Stimulated activated CD4-positive, alpha-beta T cell treated with anti-CD3 and anti-CD28 coated beads, Interleukin-15, amount 100 ng/mL, for 48 hours (primary cell): ENCODE measurements around the gene WWOX.
"Not testable (repeated sequence)": the region's sequence is repeated elsewhere in the genome, so short reads cannot be mapped to it uniquely, and the experiment has no call there.

Experiments
- DNase-seq, 2 donors: peaks; one replicate each; pipeline ENCODE4 v3.0.0-alpha.2; 2020; ENCODE audit warnings: low read depth in 2 of 2

Gene WWOX

GRCh38 chr16:78571898-78572358, 472.5 kb downstream of the WWOX start:
- DNase-seq = no peak

GRCh38 chr16:78574571-78574970, 475.1 kb downstream of the WWOX start:
- no peak for DNase-seq

- DNase-seq = no peak
Measured at GRCh38 chr16:78576941-78577340, 477.5 kb downstream of the WWOX start.

- DNase-seq = no peak
Measured at GRCh38 chr16:78577630-78578029, 478.2 kb downstream of the WWOX start.

- no peak for DNase-seq
Measured at GRCh38 chr16:78579020-78579419, 479.6 kb downstream of the WWOX start.

- DNase-seq = no peak
Measured at GRCh38 chr16:78583441-78583840, 484.0 kb downstream of the WWOX start.

- DNase-seq = no peak
Measured at GRCh38 chr16:78584213-78584860, 484.9 kb downstream of the WWOX start.

GRCh38 chr16:78584991-78585390, 485.5 kb downstream of the WWOX start:
- no peak for DNase-seq

- DNase-seq = no peak
Measured at GRCh38 chr16:78589331-78589730, 489.9 kb downstream of the WWOX start.

- no peak for DNase-seq
Measured at GRCh38 chr16:78591682-78592103, 492.2 kb downstream of the WWOX start.

GRCh38 chr16:78592111-78592510, 492.7 kb downstream of the WWOX start:
- no peak for DNase-seq

- no peak for DNase-seq
Measured at GRCh38 chr16:78593352-78593751, 493.9 kb downstream of the WWOX start.

GRCh38 chr16:78594191-78594590, 494.7 kb downstream of the WWOX start:
- DNase-seq = no peak

GRCh38 chr16:78596348-78596995, 497.0 kb downstream of the WWOX start:
- no peak for DNase-seq

- DNase-seq = no peak
Measured at GRCh38 chr16:78596996-78597422, 497.6 kb downstream of the WWOX start.

- DNase-seq = no peak
Measured at GRCh38 chr16:78597809-78598570, 498.5 kb downstream of the WWOX start.

GRCh38 chr16:78599271-78599670, 499.8 kb downstream of the WWOX start:
- DNase-seq = no peak

- DNase-seq = not testable (repeated sequence)
Measured at GRCh38 chr16:78604423-78605062, 505.1 kb downstream of the WWOX start.

- DNase-seq = no peak
Measured at GRCh38 chr16:78605548-78606101, 506.2 kb downstream of the WWOX start.

- DNase-seq = no peak
Measured at GRCh38 chr16:78606545-78606944, 507.1 kb downstream of the WWOX start.

- no peak for DNase-seq
Measured at GRCh38 chr16:78607022-78607421, 507.6 kb downstream of the WWOX start.

- no peak for DNase-seq
Measured at GRCh38 chr16:78607465-78607864, 508.0 kb downstream of the WWOX start.
